ENCODE data around the gene NRXN3.

GRCh38 chr14:79493081-79493645 lies 1323.0 kb downstream of the NRXN3 start:
- no peak for TF ChIP-seq CTCF (conservative IDR thresholded peaks at IDR 0.05 in 1 of 2, IDR thresholded peaks at IDR 0.05 in 1 of 2; ENCODE audit: extremely low read depth in 1 of 2, insufficient read depth in 1 of 2, low read depth in 1 of 2, low read length in 2 of 2)
- TF ChIP-seq EZH2 (IDR thresholded peaks at IDR 0.05; ENCODE audit: borderline replicate concordance, low read length), result no peak

All from mammary epithelial cell (primary cell).